HG02588 (cell line): ENCODE results near the gene CROCC.
A peak's percentile ranks its signal among the peaks of the same experiment; 100 is the strongest.
"Not testable (repeated sequence)": the region's sequence is repeated elsewhere in the genome, so short reads cannot be mapped to it uniquely, and the experiment has no call there.

Source experiments
- ATAC-seq: cut with Tn5 transposase; IDR thresholded peaks from one replicate; pipeline ENCODE4 v1.9.1; 2021; ENCODE audit warnings: mild to moderate bottlenecking, moderate library complexity; ENCODE audit not compliant: unreplicated experiment

CROCC gene

DNA sequence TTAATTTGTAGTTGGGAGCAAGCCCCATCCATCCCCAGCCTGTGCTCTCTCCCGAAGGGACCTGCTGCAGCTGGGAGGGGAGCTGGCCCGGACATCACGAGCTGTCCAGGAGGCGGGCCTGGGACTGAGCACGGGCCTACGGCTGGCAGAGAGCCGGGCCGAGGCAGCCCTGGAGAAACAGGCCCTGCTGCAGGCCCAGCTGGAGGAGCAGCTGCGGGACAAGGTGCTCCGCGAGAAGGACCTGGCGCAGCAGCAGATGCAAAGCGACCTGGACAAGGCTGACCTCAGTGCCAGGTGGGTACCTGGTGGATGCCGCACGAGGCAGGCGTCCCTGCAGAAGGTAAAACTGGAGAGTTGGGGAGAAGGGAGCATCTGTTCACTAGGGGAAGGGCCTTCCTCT lies 14.8 kb downstream of the CROCC start:
- ATAC-seq: not testable (repeated sequence)

DNA sequence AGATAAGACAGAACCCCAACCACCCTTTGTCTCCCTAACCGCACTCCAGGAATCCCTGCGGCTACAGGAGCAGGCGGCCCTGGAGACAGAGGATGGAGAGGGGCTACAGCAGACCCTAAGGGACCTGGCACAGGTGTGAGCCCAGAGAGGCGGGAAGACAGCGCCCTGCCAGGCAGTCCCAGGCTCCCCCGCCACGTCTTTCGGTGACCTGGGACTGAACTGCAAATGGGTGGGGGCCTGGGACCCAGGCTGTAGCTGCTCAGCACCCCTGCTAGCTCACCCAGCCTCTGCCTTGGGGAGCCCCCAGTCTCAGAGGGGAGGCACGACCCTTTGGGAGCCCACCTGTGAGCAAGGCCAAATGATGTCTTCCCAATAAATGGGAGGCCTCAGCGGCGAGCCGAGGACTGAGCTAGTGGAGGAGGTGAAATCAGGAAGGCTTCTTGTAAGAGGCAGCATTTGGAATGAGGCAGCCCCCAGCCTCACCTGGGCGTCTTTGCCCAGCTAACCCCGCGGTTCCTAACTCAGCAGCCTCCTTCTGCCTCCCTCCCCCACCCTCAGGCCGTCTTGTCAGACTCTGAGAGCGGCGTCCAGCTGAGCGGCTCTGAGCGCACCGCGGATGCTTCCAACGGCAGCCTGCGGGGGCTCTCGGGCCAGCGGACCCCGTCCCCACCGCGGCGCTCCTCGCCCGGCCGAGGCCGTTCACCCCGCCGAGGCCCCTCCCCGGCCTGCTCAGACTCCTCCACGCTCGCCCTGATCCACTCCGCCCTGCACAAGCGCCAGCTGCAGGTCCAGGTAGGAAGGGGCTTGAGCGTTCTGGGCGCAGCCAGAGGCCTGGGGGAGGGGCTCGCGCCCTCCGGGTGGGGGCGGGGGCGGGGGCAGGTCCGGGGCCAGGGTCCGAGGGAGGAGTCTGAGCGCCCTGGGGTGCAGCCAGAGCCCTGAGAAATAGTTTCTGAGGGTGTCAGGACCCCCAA lies 16.9 kb downstream of the CROCC start:
- no peak for ATAC-seq

DNA sequence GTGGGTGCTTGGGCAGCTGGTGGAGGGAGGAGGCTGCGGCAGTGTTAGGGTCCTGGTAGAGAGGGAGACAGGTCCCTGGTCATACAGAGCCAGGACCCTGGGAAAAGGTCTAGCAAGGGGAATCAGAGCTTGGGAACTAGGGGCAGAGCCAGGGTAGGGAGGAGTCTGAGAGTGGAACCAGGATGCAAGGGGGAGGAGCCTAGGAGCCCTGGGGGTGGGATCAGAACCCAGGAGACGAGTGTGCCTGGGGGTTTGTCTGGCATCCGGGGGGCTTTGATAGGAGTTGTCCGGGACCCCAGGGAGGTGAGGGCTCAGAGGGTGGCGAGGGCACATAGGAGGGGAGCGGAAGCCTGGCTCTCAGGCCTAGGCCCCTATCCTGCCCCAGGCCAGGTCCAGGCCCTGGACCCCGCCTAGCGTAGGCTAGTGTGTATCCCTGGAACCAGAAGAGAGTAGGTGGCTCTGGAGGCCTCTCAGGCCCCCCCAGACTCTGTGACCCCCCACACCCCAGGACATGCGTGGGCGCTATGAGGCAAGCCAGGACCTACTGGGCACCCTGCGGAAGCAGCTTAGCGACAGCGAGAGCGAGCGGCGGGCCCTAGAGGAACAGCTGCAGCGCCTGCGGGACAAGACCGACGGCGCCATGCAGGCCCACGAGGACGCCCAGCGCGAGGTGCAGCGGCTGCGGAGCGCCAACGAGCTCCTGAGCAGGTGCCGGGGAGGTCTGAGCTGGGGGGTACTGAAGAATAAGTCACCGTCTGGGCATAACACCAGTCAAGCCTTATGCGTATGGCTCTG lies 17.9 kb downstream of the CROCC start:
- ATAC-seq: not testable (repeated sequence)

DNA sequence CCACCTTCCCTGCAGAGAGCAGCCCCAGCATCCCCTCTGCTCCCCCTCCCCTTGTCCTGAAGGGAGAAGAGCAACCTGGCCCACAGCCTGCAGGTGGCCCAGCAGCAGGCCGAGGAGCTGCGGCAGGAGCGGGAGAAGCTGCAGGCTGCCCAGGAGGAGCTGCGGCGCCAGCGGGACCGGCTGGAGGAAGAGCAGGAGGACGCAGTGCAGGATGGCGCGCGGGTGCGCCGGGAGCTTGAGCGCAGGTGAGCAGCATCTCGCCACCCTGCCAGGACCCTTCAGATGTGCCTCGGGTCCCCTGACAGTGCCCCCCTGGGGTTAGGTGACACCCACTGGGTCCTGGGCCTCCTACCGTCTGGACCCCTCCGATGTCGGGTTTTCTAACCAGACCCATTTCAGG lies 22.3 kb downstream of the CROCC start:
- ATAC-seq: no peak

DNA sequence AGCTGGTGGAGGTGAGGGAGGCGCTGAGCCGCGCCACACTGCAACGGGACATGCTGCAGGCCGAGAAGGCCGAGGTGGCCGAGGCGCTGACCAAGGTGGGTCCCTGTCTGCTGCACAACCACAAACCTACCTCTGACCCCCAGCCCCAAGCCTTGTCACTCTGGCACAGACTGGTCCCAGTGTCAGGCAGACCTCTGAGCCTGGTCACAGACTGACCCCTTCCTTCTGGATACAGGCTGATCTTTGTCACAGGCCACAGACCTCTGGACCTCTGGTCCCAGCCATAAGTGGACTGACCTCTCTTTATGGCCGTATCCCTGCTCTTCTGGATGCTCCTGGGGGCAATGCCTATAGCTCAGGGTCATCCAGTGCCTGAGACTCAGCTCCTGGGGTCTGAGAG lies 23.8 kb downstream of the CROCC start:
- ATAC-seq: not testable (repeated sequence)

DNA sequence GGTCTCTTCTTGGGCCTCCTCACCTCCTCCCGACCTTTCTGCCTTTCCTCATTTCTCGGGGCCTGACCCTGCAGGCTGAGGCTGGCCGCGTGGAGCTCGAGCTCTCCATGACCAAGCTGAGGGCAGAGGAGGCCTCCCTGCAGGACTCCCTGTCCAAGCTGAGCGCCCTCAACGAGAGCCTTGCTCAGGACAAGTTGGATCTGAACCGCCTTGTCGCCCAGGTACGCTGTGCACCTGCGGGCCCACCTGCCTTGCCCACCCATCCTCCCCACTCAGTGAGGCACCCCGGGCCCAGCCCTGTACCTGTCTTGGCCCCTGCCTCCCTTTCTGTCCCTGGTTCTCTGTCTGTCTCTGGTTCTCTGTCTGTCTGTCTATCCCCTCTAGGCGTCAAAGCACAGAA lies 24.5 kb downstream of the CROCC start:
- not testable (repeated sequence) for ATAC-seq

DNA sequence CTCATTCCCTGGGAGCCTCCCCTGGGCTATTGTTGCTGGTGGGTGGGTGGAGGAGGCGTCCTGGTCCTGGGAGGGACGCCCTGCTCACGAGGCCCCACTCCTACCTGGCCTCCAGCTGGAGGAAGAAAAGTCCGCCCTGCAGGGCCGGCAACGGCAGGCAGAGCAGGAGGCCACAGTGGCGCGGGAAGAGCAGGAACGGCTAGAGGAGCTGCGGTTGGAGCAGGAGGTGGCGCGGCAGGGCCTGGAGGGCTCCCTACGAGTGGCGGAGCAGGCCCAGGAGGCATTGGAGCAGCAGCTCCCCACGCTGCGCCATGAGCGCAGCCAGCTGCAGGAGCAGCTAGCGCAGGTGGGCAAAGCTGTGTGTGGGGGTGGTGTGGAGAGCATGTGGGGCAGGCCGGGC lies 24.9 kb downstream of the CROCC start:
- ATAC-seq: no peak

DNA sequence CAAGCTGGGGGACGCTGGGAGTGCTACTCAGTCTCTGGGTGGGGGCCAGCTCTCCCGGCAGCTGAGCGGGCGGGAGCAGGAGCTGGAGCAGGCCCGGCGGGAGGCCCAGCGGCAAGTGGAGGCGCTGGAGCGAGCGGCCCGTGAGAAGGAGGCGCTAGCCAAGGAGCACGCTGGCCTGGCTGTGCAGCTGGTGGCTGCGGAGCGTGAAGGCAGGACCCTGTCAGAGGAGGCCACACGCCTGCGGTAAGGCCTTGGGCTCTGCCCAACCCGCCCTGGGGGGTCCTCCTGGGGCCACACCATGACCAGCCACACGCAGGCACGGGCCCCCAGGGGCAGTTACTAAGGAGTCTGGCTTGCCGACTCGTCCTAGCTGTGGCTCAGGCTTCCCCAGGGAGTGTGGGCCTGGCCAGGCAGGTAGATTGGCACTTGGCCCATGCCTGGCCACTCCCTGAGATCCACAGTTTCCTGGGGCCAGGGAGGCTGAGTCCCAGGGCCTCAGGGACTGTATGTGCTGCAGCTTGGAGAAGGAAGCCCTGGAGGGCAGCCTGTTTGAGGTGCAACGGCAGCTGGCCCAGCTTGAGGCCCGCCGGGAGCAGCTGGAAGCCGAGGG lies 26.7 kb downstream of the CROCC start:
- not testable (repeated sequence) for ATAC-seq

DNA sequence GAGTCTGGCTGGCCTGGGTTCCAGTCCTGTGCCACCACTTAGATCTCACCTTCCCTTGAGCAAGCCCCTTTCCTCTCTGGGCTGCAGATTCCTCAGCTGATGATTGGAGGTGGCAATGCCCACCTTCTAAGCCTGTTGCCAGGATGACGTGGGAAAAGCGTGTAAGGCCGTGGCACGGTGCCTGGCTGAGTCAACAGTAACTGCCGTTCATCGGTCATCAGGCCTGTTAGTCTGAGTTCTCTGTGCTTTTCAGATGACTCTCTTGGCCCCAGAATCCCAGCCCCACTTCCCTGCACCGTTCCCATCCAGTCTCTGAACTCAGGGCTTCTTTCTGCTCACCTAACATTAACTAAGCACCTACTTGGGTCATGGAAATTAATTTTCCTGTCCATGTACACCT lies 27.3 kb downstream of the CROCC start:
- ATAC-seq: not testable (repeated sequence)

DNA sequence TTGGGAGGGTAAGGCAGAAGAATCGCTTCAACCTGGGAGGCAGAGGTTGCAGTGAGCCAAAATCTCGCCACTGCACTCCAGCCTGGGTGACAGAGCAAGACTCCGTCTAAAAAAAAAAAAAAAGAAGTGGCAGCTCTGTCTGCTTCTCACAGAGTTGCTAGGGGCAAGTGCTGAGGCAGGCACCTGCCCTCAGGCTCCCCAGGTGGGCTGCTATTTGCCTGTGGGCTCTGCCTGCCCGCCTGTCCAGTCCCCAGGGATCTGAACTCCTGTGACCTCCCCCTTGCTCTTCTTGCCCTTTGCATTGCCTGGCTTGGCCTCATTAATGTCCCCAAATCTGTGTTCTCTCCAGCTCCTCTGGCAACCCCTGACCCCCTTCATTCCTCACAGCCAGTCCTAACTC lies 30.6 kb downstream of the CROCC start:
- ATAC-seq: not testable (repeated sequence)

DNA sequence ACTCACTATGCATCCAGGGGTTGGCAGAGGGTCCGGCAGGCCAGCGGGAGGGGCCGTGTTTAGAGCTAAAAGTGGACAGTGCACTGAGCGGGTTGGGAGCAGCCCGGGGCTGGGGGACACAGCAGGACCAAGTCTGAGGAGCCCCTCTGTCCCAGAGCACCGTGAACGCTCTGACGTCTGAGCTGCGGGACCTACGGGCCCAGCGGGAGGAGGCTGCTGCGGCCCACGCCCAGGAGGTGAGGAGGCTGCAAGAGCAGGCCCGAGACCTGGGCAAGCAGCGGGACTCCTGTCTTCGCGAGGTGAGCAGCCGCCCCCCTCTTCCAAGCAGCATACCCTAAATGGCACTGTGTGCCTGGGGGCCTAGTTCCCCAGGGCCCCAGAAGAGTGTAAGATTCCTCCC lies 32.8 kb downstream of the CROCC start:
- no peak for ATAC-seq

DNA sequence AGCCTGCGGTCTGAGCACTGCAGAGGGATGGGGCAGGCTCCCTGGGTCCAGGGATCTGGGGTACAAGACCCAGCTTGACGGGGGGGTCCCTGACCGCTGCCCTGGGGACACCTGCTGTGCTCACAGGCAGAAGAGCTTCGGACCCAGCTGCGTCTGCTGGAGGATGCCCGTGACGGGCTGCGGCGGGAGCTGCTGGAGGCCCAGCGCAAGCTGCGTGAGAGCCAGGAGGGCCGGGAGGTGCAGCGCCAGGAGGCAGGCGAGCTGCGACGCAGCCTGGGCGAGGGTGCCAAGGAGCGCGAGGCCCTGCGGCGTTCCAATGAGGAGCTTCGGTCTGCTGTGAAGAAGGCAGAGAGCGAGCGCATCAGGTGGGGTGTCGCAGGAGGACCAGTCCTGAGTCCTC lies 33.5 kb downstream of the CROCC start:
- ATAC-seq: no peak

DNA sequence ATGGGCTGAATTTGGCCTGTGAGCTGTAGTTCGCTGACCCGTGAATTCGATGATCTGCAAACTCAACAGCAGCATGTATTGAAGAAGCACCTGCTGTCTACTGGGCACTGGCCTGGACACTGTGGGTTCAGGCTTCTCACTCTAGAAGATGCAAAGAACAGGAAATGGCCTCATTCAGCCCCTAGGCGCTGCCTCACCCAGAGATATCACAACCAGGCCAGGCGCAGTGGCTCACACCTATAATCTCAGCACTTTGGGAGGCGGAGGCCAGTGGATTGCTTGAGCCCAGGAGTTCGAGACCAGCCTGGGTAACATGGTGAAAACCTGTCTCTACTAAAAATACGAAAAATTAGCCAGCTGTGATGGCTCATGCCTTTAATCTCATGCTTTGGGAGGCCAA lies 35.0 kb downstream of the CROCC start:
- no peak for ATAC-seq

DNA sequence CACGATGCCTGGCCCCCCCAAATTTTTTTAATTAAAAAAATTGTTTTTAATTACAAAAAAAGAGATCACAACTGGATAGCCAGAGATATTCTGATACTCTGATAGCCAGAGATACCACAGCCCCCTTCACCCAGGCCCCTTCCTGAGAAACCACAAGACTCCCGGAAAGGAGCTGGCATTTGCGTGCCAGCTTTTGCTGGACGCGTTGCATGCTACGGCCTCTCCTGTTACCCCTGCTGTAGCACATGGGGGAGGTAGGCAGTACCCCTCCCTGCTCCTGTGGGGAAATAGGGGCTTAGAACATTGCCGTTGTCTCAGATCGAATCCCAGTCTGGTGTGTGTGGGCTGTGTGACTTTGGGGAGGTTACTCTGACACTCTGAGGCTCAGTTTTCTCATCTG lies 36.0 kb downstream of the CROCC start:
- ATAC-seq: no peak

DNA sequence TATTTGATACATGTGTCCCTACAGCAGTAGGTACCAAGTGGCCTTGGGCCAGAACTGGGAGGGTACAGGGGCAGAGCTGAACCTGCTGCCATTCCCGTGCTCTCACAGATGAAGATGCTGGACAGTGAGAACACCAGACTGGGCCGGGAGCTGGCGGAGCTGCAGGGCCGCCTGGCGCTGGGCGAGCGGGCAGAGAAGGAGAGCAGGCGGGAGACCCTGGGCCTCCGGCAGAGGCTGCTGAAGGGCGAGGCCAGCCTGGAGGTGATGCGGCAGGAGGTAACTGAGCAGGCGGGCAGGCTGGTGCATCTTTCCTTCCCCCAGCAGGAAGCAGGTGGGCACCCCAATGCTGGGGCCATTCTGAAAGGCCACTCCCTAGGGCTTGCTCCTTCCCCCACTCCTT lies 36.7 kb downstream of the CROCC start:
- ATAC-seq: no peak

DNA sequence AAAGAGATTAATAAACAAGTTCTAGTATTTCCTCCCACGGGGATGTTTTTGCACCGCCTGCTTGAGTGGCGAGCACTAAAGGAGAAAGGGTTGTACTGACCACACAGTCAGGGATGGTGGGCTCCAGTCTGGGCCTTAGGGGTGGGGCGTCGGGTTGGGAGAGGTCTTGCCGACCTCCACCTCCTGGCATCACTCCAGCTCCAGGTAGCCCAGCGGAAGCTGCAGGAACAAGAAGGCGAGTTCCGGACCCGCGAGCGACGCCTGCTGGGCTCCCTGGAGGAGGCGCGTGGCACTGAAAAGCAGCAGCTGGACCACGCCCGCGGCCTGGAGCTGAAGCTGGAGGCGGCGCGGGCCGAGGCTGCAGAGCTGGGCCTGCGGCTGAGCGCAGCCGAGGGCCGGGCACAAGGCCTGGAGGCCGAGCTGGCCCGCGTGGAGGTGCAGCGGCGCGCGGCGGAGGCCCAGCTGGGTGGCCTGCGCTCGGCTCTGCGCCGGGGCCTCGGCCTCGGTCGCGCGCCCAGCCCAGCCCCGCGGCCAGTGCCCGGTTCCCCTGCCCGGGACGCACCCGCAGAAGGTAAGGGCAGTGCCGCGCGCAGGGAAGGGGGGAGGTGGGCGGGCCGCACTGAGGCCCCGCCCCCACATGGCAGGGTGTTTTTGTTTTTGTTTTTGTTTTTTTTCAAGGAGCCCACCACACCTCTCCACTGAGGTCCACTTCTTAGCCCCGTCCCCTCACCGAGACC lies 39.0 kb downstream of the CROCC start:
- ATAC-seq: peak; percentile 64

DNA sequence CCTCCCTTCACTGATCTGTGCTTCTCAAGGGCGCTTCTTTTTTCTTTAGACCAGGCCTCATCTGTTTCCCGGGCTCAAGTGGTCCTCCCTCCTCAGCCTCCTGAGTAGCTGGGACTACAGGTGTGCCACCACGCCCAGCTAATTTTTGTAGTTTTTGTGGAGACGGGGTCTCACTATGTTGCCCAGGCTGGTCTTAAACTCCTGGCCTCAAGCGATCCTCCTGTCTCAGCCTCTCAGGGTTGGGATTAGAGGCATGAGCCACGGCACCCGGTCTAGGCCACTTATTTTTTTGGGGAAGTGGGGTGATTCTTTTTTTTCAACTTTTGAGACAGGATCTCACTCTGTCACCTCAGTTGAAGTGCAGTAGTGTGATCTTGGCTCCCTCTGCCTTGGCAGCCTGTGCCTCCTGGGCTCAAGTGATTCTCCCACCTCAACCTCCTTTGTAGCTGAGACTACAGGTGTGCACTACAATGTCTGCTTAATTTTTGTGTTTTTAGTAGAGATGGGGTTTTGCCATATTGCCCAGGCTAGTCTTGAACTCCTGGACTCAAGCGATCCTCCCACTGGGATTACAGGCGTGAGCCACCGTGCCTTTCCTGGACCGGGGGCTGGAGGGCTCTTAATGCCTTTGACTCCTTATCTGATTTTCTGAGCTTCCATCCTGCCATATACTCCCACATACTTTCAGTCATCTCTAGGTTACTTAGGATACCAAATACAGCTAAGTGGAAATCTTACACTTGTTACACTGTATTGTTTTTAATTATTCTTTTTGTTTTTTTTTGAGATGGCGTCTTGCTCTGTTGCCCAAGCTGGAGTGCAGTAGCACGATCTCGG lies 39.8 kb downstream of the CROCC start:
- ATAC-seq: no peak

DNA sequence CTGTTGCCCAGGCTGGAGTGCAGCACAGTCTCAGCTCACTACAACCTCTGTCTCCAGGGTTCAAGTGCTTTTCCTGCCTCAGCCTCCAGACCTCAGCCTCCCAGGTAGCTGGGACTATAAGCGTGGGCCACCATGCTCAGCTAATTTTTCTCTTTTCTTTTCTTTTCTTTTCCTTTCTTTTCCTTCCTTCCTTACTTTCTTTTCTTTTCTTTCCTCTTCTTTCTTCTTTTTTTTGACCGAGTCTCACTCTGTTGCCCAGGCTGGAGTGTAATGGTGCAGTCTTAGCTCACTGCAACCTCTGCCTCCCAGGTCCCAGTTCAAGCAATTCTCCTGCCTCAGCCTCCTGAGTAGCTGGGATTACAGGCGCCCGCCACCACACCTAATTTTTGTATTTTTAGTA lies 42.4 kb downstream of the CROCC start:
- ATAC-seq: not testable (repeated sequence)

DNA sequence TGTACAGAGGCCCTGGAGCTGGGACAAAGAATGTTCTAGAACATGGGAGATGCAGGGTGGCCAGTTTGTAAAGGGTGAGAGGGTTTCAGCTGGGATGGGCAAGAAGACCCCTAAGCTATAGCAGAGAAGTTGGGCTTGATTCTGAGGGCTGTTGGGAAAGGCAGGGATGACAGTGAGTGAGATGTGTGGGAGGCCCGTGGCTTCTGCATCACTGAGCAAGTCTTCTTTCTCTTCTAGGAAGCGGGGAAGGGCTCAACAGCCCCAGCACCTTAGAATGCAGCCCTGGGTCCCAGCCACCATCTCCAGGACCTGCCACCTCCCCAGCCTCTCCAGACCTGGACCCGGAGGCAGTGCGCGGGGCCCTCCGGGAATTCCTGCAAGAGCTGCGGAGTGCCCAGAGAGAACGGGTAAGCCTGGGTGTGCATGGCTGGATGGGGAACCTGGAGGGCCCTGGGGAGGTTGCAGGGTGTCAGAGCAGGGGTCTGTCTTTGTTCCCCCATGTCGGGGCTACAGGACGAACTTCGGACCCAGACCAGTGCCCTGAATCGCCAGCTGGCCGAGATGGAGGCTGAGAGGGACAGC lies 43.8 kb downstream of the CROCC start:
- ATAC-seq: no peak

DNA sequence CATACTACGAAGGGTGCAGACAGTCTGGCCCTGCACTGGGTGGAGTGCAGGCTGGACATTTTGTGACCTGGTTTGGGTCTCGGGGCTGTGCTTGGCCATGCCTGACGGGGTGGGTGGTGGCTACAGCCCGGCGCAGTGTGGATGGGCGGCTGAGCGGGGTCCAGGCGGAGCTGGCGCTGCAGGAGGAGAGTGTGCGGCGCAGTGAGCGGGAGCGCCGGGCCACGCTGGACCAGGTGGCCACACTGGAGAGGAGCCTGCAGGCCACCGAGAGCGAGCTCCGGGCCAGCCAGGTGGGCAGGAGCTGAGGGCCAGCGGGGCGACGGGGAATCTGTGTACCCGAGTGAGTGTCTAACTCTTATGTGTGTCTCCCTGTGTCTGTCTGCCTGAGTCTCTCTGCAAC lies 44.6 kb downstream of the CROCC start:
- no peak for ATAC-seq
